BLaER1 (cell line): ENCODE measurements around the gene CYB5A.
"Not testable (repeated sequence)": the region's sequence is repeated elsewhere in the genome, so short reads cannot be mapped to it uniquely, and the experiment has no call there.

Experiments
- H3K27ac ChIP-seq: shearing (Covaris generic); formaldehyde crosslinking; 2 replicates; pipeline ENCODE4 v1.8.1; 2022
- H3K27me3 ChIP-seq: shearing (Covaris generic); formaldehyde crosslinking; 2 replicates; pipeline ENCODE4 v1.8.1; 2022
- H3K36me3 ChIP-seq: shearing (Covaris generic); formaldehyde crosslinking; 2 replicates; pipeline ENCODE4 v1.8.1; 2022
- H3K4me1 ChIP-seq: shearing (Covaris generic); formaldehyde crosslinking; 2 replicates; pipeline ENCODE4 v1.8.1; 2022
- H3K4me2 ChIP-seq: shearing (Covaris generic); formaldehyde crosslinking; 2 replicates; pipeline ENCODE4 v1.8.1; 2022
- H3K4me3 ChIP-seq: shearing (Covaris generic); formaldehyde crosslinking; 2 replicates; pipeline ENCODE4 v1.8.1; 2022
- H3K9ac ChIP-seq: shearing (Covaris generic); formaldehyde crosslinking; 2 replicates; pipeline ENCODE4 v1.8.1; 2022
- H3K9me3 ChIP-seq: shearing (Covaris generic); formaldehyde crosslinking; 2 replicates; pipeline ENCODE4 v1.8.1; 2022
- H4K20me1 ChIP-seq: shearing (Covaris generic); formaldehyde crosslinking; 2 replicates; pipeline ENCODE4 v1.8.1; 2022
- Cebpa-rat ChIP-seq: shearing (Covaris generic); IDR thresholded peaks from 2 replicates; pipeline ENCODE4 v1.8.1; 2022

Gene CYB5A

GRCh38 chr18:74291771-74292540 lies at the start of gene CYB5A:
Gene CYB5A (minus strand): TSS chr18:74291963. CDS start chr18:74291875, 88 bp downstream.
- no peaks in the 10 kb centered on the region for H3K27me3 ChIP-seq
- peak within 1 kb of the TSS; percentile 96 for H3K4me2 ChIP-seq
- peaks cover 7% of the 10 kb centered on the region; the same call in 1 of the 2 replicates for H3K9me3 ChIP-seq
- no peaks in the 10 kb centered on the region for H4K20me1 ChIP-seq
- TF ChIP-seq Cebpa-rat, result peak; percentile 91; the same call in 1 of the 2 replicates
- peak within 1 kb of the TSS; percentile 91 for H3K4me3 ChIP-seq
- peak within 1 kb of the TSS; percentile 81 for H3K9ac ChIP-seq
- peak within 1 kb of the TSS; percentile 74 for H3K27ac ChIP-seq
- H3K4me1 ChIP-seq, result peaks cover 28% of the 10 kb centered on the region
- H3K36me3 ChIP-seq, result no peaks in the 10 kb centered on the region

- no peak for TF ChIP-seq Cebpa-rat
- Histone ChIP-seq H3K4me3 (no peak overlapping the region), H4K20me1 (no peaks in the 10 kb centered on the region), H3K4me2 (no peak overlapping the region), H3K9me3 (no peaks in the 10 kb centered on the region; the same call in 1 of the 2 replicates), H3K4me1 (peaks cover 10% of the 10 kb centered on the region), H3K27ac (no peak overlapping the region), H3K27me3 (no peaks in the 10 kb centered on the region), H3K36me3 (no peaks in the 10 kb centered on the region), H3K9ac (no peak overlapping the region)
These were observed 46.1 kb upstream of the CYB5A start for GRCh38 chr18:74337912-74338309.

GRCh38 chr18:74337155-74337911 lies 45.6 kb upstream of the CYB5A start:
- no peak overlapping the region for H3K4me2 ChIP-seq
- no peaks in the 10 kb centered on the region; the same call in 1 of the 2 replicates for H3K9me3 ChIP-seq
- H3K4me3 ChIP-seq, result no peak overlapping the region
- no peaks in the 10 kb centered on the region for H4K20me1 ChIP-seq
- no peak for TF ChIP-seq Cebpa-rat
- no peaks in the 10 kb centered on the region for H3K36me3 ChIP-seq
- no peaks in the 10 kb centered on the region for H3K27me3 ChIP-seq
- no peak overlapping the region for H3K27ac ChIP-seq
- peaks cover 11% of the 10 kb centered on the region for H3K4me1 ChIP-seq
- H3K9ac ChIP-seq, result no peak overlapping the region

GRCh38 chr18:74336656-74337055 lies 44.9 kb upstream of the CYB5A start:
- no peak for TF ChIP-seq Cebpa-rat
- Histone ChIP-seq H3K27ac (no peak overlapping the region), H3K4me3 (no peak overlapping the region), H3K36me3 (no peaks in the 10 kb centered on the region), H3K9me3 (no peaks in the 10 kb centered on the region; the same call in 1 of the 2 replicates), H3K9ac (no peak overlapping the region), H3K27me3 (no peaks in the 10 kb centered on the region), H3K4me2 (no peak overlapping the region), H4K20me1 (no peaks in the 10 kb centered on the region), H3K4me1 (peaks cover 10% of the 10 kb centered on the region)

GRCh38 chr18:74334242-74334893 lies 42.6 kb upstream of the CYB5A start:
- peaks cover 5% of the 10 kb centered on the region; the same call in 1 of the 2 replicates for H3K4me1 ChIP-seq
- no peaks in the 10 kb centered on the region for H3K36me3 ChIP-seq
- no peaks in the 10 kb centered on the region for H3K27me3 ChIP-seq
- H3K4me2 ChIP-seq, result no peak overlapping the region
- no peaks in the 10 kb centered on the region for H4K20me1 ChIP-seq
- no peak for TF ChIP-seq Cebpa-rat
- H3K4me3 ChIP-seq, result no peak overlapping the region
- no peak overlapping the region for H3K9ac ChIP-seq
- no peak overlapping the region for H3K27ac ChIP-seq
- H3K9me3 ChIP-seq, result no peaks in the 10 kb centered on the region; the same call in 1 of the 2 replicates

GRCh38 chr18:74333091-74333490 lies 41.3 kb upstream of the CYB5A start:
- no peak overlapping the region for H3K27ac ChIP-seq
- H3K36me3 ChIP-seq, result no peaks in the 10 kb centered on the region
- H3K4me3 ChIP-seq, result no peak overlapping the region
- H4K20me1 ChIP-seq, result no peaks in the 10 kb centered on the region
- H3K27me3 ChIP-seq, result no peaks in the 10 kb centered on the region
- TF ChIP-seq Cebpa-rat, result no peak
- peaks cover 5% of the 10 kb centered on the region; the same call in 1 of the 2 replicates for H3K4me1 ChIP-seq
- no peak overlapping the region for H3K9ac ChIP-seq
- no peaks in the 10 kb centered on the region; the same call in 1 of the 2 replicates for H3K9me3 ChIP-seq
- no peak overlapping the region for H3K4me2 ChIP-seq

GRCh38 chr18:74331404-74331803 lies 39.6 kb upstream of the CYB5A start:
- Histone ChIP-seq H3K4me3 (no peak overlapping the region), H3K4me2 (no peak overlapping the region), H3K9ac (no peak overlapping the region), H3K4me1 (peaks cover 5% of the 10 kb centered on the region; the same call in 1 of the 2 replicates), H3K27ac (no peak overlapping the region), H3K27me3 (no peaks in the 10 kb centered on the region), H3K9me3 (no peaks in the 10 kb centered on the region; the same call in 1 of the 2 replicates), H4K20me1 (no peaks in the 10 kb centered on the region), H3K36me3 (no peaks in the 10 kb centered on the region)
- TF ChIP-seq Cebpa-rat, result no peak

- Histone ChIP-seq H3K4me2 (no peak overlapping the region), H3K9me3 (no peaks in the 10 kb centered on the region; the same call in 1 of the 2 replicates), H3K4me1 (peaks cover 5% of the 10 kb centered on the region; the same call in 1 of the 2 replicates), H3K27me3 (no peaks in the 10 kb centered on the region), H3K4me3 (no peak overlapping the region), H4K20me1 (no peaks in the 10 kb centered on the region), H3K36me3 (no peaks in the 10 kb centered on the region), H3K9ac (no peak overlapping the region), H3K27ac (no peak overlapping the region)
- TF ChIP-seq Cebpa-rat, result no peak
These were observed 38.0 kb upstream of the CYB5A start for GRCh38 chr18:74329688-74330205.

- H3K27ac ChIP-seq, result no peak overlapping the region
- no peak overlapping the region for H3K9ac ChIP-seq
- H3K4me3 ChIP-seq, result no peak overlapping the region
- H3K36me3 ChIP-seq, result no peaks in the 10 kb centered on the region
- peaks cover 5% of the 10 kb centered on the region; the same call in 1 of the 2 replicates for H3K4me1 ChIP-seq
- TF ChIP-seq Cebpa-rat, result no peak
- no peaks in the 10 kb centered on the region for H3K27me3 ChIP-seq
- no peaks in the 10 kb centered on the region for H3K9me3 ChIP-seq
- H4K20me1 ChIP-seq, result no peaks in the 10 kb centered on the region
- no peak overlapping the region for H3K4me2 ChIP-seq
These were observed 36.4 kb upstream of the CYB5A start for GRCh38 chr18:74328206-74328605.

GRCh38 chr18:74326791-74327190 lies 35.0 kb upstream of the CYB5A start:
- not testable (repeated sequence) for H3K4me1 ChIP-seq, H3K9me3 ChIP-seq, H3K36me3 ChIP-seq, H3K4me3 ChIP-seq, H3K9ac ChIP-seq, H3K4me2 ChIP-seq, H3K27me3 ChIP-seq, H4K20me1 ChIP-seq, H3K27ac ChIP-seq
